Hematopoietic multipotent progenitor cell treated with erythropoietin and hydrocortisone succinate and interleukin-3 and kit ligand, for 15 days (in vitro differentiated cells): ENCODE results near the gene KPTN.

Source experiments
- DNase-seq: peaks from one replicate; pipeline ENCODE4 v3.0.0-alpha.2; 2015; ENCODE audit warnings: low spot score

KPTN gene

GRCh38 chr19:47434088-47434487 lies 49.9 kb downstream of the KPTN start:
- no peak for DNase-seq

- DNase-seq = no peak
Observed at GRCh38 chr19:47433121-47433520, 50.9 kb downstream of the KPTN start.

GRCh38 chr19:47432499-47432898 lies 51.5 kb downstream of the KPTN start:
- no peak for DNase-seq

GRCh38 chr19:47432091-47432490 lies 51.9 kb downstream of the KPTN start:
- no peak for DNase-seq

- DNase-seq = no peak
Observed at GRCh38 chr19:47430041-47430802, 53.8 kb downstream of the KPTN start.

GRCh38 chr19:47429140-47429793 lies 54.8 kb downstream of the KPTN start:
- DNase-seq = no peak

GRCh38 chr19:47428177-47428894 lies 55.7 kb downstream of the KPTN start:
- peak; percentile 88 for DNase-seq

- DNase-seq = peak; percentile 73
Observed at GRCh38 chr19:47427241-47428176, 56.5 kb downstream of the KPTN start.
